Glutamatergic neuron (in vitro differentiated cells): ENCODE results near the gene ADAMTS16. TPM values are rescaled to one million over a fixed set of nuclear protein-coding genes. Genes with fewer than 3 reads are reported as not detected.

ENCODE experiments used
- DNase-seq: peaks from one replicate; pipeline ENCODE4 v3.0.0; 2022
- H3K27ac Mint-ChIP-seq: one replicate; pipeline ENCODE4 v1.8.0; 2020; ENCODE audit warnings: mild to moderate bottlenecking, mixed read lengths, inconsistent platforms; ENCODE audit not compliant: unreplicated experiment
- H3K27me3 Mint-ChIP-seq: one replicate; pipeline ENCODE4 v1.8.0; 2020; ENCODE audit warnings: mild to moderate bottlenecking, moderate library complexity, mixed read lengths, inconsistent platforms; ENCODE audit not compliant: unreplicated experiment
- H3K36me3 Mint-ChIP-seq: one replicate; pipeline ENCODE4 v1.8.0; 2020; ENCODE audit warnings: mild to moderate bottlenecking, mixed read lengths, inconsistent platforms; ENCODE audit not compliant: unreplicated experiment
- H3K4me1 Mint-ChIP-seq: one replicate; pipeline ENCODE4 v1.8.0; 2020; ENCODE audit warnings: mild to moderate bottlenecking, low read depth, mixed read lengths, inconsistent platforms; ENCODE audit not compliant: unreplicated experiment
- H3K4me3 Mint-ChIP-seq: one replicate; pipeline ENCODE4 v1.8.0; 2020; ENCODE audit warnings: mild to moderate bottlenecking, mixed read lengths, inconsistent platforms; ENCODE audit not compliant: unreplicated experiment
- H3K9me3 Mint-ChIP-seq: one replicate; pipeline ENCODE4 v1.8.0; 2020; ENCODE audit warnings: mild to moderate bottlenecking, moderate library complexity, mixed read lengths, inconsistent platforms; ENCODE audit not compliant: unreplicated experiment
- total RNA-seq: library from RNA; stranded (reverse); fragmentation: NEBNext Ultra II Directional; extraction: Animal tissue kit (Norgen Biotek cat#: 25700); gene quantifications from one replicate; pipeline ENCODE4 v1.2.1, GENCODE V29; 2021; ENCODE audit not compliant: unreplicated experiment
- TF ChIP-seq, protein P1 (sequence below): fragments of 200-600 bp; sonication (generic); IDR thresholded peaks from one replicate; pipeline ENCODE4 v1.5.0; 2021; ENCODE audit not compliant: partially characterized antibody, unreplicated experiment

ADAMTS16 gene
- total RNA-seq, 1 donor from 2014 or later = 4.8 TPM

DNA sequence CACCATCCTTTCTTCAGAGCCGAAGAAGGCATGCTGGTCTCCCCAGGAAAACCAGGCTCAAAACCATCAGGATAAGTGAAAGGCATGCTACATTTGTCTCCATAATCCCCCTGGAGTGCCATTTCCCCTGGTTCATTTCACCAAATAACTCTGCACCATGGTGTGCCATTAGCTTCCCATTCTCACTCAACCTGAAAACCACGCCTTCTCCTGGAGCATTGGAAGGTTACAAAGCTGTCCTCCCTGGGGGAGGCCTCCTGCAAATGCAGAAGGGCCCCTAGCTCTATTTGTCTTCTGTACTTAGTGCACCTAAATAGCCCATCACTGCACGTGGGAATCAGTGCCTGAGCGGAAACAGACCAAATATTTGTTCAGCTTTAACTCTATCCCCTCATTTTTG, 192.2 kb downstream of the ADAMTS16 start:
- TF ChIP-seq, protein P1, sequence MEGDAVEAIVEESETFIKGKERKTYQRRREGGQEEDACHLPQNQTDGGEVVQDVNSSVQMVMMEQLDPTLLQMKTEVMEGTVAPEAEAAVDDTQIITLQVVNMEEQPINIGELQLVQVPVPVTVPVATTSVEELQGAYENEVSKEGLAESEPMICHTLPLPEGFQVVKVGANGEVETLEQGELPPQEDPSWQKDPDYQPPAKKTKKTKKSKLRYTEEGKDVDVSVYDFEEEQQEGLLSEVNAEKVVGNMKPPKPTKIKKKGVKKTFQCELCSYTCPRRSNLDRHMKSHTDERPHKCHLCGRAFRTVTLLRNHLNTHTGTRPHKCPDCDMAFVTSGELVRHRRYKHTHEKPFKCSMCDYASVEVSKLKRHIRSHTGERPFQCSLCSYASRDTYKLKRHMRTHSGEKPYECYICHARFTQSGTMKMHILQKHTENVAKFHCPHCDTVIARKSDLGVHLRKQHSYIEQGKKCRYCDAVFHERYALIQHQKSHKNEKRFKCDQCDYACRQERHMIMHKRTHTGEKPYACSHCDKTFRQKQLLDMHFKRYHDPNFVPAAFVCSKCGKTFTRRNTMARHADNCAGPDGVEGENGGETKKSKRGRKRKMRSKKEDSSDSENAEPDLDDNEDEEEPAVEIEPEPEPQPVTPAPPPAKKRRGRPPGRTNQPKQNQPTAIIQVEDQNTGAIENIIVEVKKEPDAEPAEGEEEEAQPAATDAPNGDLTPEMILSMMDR = no peak
- H3K36me3 Mint-ChIP-seq = peaks cover 4% of the 10 kb centered on the region
- DNase-seq = no peak
- H3K4me1 Mint-ChIP-seq = peaks cover 8% of the 10 kb centered on the region
- H3K4me3 Mint-ChIP-seq = no peak overlapping the region
- no peaks in the 10 kb centered on the region for H3K27me3 Mint-ChIP-seq
- no peak overlapping the region for H3K27ac Mint-ChIP-seq
- peaks cover 2% of the 10 kb centered on the region for H3K9me3 Mint-ChIP-seq

DNA sequence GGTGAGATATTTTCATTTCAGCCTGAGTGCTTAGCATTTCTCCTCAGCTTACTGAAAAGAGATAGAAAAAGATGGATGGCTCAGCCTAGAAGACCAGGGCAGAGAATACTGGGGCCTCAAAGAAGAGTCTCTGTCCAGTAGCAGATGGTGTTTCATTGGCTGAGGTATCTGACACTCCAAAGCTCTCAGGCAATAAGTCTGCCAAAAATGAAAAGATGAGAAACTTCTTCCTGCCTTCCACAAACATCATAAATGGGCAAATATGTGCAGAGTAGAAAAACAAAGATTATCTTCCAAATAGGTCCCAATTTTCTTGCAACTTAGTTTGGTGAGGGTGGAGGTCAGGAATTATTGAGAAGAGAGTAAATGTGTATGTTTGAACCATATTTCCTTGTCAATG, 195.0 kb downstream of the ADAMTS16 start:
- Mint-ChIP-seq H3K4me1 (peaks cover 21% of the 10 kb centered on the region), H3K9me3 (peaks cover 3% of the 10 kb centered on the region), H3K27ac (no peak overlapping the region), H3K36me3 (no peaks in the 10 kb centered on the region), H3K4me3 (no peak overlapping the region), H3K27me3 (no peaks in the 10 kb centered on the region)
- TF ChIP-seq, protein P1 = no peak
- DNase-seq = no peak

DNA sequence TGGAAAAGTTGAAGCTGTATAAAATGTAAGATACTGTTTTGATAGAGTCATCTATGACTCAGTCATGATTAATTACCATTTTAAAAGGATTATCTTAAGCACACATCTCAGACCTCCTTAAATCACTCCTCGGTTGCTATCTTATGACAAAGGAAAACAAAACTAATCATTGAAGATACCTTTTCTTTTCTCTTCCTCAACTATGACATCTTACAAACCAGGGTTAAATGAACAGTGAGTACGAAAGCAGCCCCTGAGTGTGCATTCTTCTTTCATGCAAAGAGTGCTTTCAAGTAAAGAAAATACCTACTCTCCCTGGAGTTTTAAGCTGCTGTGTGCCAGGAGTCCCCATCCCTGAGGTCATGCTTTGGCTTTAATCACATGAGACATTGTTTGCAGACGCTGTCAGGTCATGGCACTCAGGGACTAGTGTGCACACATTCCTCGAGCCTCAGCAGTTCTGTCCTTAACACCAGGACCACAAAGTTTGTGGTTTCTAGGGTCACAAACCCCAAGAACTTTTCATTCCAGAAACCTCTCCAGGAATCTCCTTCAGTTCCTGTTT, 195.7 kb downstream of the ADAMTS16 start:
- Mint-ChIP-seq H3K27ac (no peak overlapping the region), H3K4me3 (no peak overlapping the region), H3K36me3 (no peaks in the 10 kb centered on the region), H3K9me3 (peaks cover 8% of the 10 kb centered on the region), H3K4me1 (peaks cover 25% of the 10 kb centered on the region), H3K27me3 (no peaks in the 10 kb centered on the region)
- TF ChIP-seq, protein P1 = no peak
- DNase-seq = no peak

DNA sequence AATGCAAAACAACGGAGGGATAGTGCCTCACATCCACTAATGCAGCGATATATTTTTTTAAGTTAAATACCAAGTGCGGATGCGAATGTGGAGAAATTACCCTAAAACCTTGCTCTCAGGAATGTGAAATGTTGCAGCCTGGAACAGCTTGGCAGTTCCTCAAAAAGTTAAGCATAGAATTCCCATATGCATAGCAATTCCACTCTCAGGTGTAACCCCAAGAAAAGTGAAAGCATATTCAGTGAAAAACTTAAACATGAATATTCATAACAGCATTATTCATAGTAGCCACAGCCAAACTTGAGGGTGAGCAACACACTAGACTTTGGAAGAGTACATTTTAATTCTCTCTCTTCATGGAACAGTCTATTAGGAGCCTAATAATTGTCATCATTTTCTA, 199.1 kb downstream of the ADAMTS16 start:
- H3K27me3 Mint-ChIP-seq = peaks cover 8% of the 10 kb centered on the region
- peaks cover 49% of the 10 kb centered on the region for H3K4me1 Mint-ChIP-seq
- peak overlapping the region; percentile 89 for H3K27ac Mint-ChIP-seq
- no peaks in the 10 kb centered on the region for H3K36me3 Mint-ChIP-seq
- no peak for DNase-seq
- TF ChIP-seq, protein P1 = no peak
- peak overlapping the region; percentile 33 for H3K4me3 Mint-ChIP-seq
- peaks cover 15% of the 10 kb centered on the region for H3K9me3 Mint-ChIP-seq

DNA sequence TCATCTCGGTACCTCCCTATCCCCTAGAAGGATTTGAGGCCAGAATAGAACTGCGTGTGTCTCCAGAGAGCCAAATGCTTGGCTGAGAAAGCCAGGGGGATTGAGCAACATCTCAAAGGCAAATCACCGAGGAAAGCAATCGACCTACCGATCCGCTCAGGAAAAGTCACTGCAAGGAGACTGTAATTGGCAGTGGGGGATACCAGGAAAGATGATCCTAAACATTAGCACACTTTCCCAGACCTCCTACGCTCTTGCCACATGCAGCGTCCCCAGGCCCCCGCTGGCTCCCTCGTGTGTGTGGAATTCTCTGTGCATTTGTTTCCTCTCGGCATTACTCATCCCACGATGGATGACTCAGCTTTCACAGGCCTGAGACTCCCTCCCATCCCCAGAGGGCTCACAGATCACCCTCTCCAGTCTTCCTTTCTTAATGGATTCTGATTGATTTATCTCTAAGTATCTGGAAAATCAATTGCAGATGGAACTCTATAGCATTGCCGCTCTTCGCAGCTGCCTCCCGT, 200.1 kb downstream of the ADAMTS16 start:
- H3K9me3 Mint-ChIP-seq = peaks cover 17% of the 10 kb centered on the region

More for the DNA sequence above, 200.1 kb downstream of the ADAMTS16 start:
- Mint-ChIP-seq H3K27ac (peak overlapping the region; percentile 89), H3K4me3 (peak overlapping the region; percentile 80), H3K4me1 (peaks cover 55% of the 10 kb centered on the region), H3K27me3 (peaks cover 8% of the 10 kb centered on the region), H3K36me3 (no peaks in the 10 kb centered on the region)
- peak; percentile 84 for DNase-seq
- TF ChIP-seq, protein P1 = no peak
